Activated T-helper 1 cell treated with anti-CD3 and anti-CD28 coated beads, Interleukin-12 subunit alpha, Interleukin-12 subunit beta, Interleukin-2, Interleukin-4 antibody, amounts not matched to agents 30 ng/mL and 10 ng/mL and 1 ng/mL, durations not matched to agents 14 hours and 24 hours and 36 hours (primary cell): ENCODE measurements around the gene HSPB6. TPM values are rescaled to one million over a fixed set of nuclear protein-coding genes. Genes with fewer than 3 reads are reported as not detected.

Experiments
- DNase-seq: peaks from one replicate; pipeline ENCODE4 v3.0.0; 2021; ENCODE audit warnings: low spot score
- H3K27ac Mint-ChIP-seq: one replicate; pipeline ENCODE4 v1.8.0; 2021; ENCODE audit warnings: mild to moderate bottlenecking, mixed read lengths
- H3K27me3 Mint-ChIP-seq: one replicate; pipeline ENCODE4 v1.8.0; 2022; ENCODE audit warnings: mild to moderate bottlenecking, moderate library complexity, mixed read lengths; ENCODE audit not compliant: insufficient read depth
- H3K36me3 Mint-ChIP-seq: one replicate; pipeline ENCODE4 v1.8.0; 2021; ENCODE audit warnings: low read depth, mixed read lengths
- H3K4me1 Mint-ChIP-seq: one replicate; pipeline ENCODE4 v1.8.0; 2021; ENCODE audit warnings: low read depth, mixed read lengths
- H3K4me3 Mint-ChIP-seq: one replicate; pipeline ENCODE4 v1.8.0; 2021; ENCODE audit warnings: mild to moderate bottlenecking, moderate library complexity, mixed read lengths
- H3K9me3 Mint-ChIP-seq: one replicate; pipeline ENCODE4 v1.8.0; 2021; ENCODE audit warnings: mixed read lengths
- intact Hi-C: fragments of 100-400 bp; cut with micrococcal nuclease; formaldehyde crosslinking; loops from one replicate; pipeline ENCODE4 v1.15.1; 2024
- total RNA-seq: library from RNA; stranded (reverse); gene quantifications from 2 replicates; pipeline ENCODE4 v1.2.3, GENCODE V29; 2022

HSPB6 gene
- total RNA-seq, 1 donor from 2014 or later, result not detected

DNA sequence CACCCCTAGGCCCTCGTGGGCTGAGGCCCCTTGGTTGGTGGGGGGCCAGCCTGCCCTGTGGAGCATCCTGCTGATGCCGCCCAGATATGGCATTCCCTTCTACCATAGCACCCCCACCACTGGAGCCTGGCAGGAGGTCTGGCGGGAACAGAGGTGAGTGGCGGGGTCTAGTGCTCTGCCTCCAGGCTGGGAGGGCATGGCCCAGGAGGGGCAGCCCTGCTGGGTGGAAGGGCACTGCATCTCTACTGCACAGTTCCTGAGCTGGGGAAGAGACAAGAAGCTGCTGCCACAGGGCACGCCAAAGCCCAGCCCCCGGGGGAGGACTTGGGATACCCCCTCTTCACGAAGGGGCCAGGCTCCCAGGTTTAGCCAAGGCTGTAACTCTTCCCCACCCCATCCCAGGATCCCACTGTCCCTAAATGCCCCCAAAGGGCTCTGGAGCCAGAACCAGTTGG lies 41.4 kb downstream of the HSPB6 start:
- Mint-ChIP-seq H3K4me1 (peaks cover 64% of the 10 kb centered on the region), H3K4me3 (peak overlapping the region; percentile 99), H3K36me3 (peaks cover 31% of the 10 kb centered on the region), H3K27ac (peak overlapping the region; percentile 98), H3K9me3 (no peaks in the 10 kb centered on the region), H3K27me3 (no peaks in the 10 kb centered on the region)
- DNase-seq, result no peak
- intact Hi-C loops, result loop anchor here (5.0 kb wide), 2 partner anchors 168 to 297 kb away; partner anchors contain the start of genes ALKBH6 and TMEM147

- H3K4me1 Mint-ChIP-seq, result peaks cover 64% of the 10 kb centered on the region
Measured at GRCh38 chr19:35714601-35715354, 42.1 kb downstream of the HSPB6 start.

DNA sequence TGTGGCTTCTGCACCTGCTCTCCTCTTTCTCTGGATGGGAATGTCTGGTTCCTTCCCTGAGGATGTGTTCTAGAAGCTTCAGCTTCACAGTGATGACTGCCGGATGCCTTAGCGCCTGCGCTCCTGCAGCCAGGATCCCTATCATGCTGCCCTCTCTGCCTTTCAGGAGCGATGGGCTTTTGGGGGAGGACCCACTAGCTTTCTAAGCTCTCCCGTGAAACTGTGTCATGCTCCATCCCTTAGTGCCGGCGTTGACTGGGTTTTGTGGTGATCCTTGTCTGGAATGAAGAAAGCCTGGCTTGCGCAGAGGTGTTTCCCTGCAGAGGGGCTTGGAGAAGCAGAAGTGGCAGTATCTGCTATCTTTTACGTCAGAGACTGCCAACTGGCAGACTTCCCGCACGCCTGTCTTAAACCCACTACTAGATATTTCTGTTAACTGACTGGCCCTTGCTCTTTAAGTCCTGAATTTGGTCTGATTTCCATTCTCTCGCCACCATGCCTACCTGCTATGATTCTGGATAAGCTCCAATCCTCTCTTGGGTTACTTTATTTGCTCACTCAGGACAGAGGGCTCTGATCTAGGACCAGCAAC lies 42.8 kb downstream of the HSPB6 start:
- no peaks in the 10 kb centered on the region for H3K27me3 Mint-ChIP-seq
- H3K36me3 Mint-ChIP-seq, result peaks cover 25% of the 10 kb centered on the region
- H3K4me1 Mint-ChIP-seq, result peaks cover 57% of the 10 kb centered on the region
- no peak for DNase-seq
- peak overlapping the region; percentile 95 for H3K27ac Mint-ChIP-seq
- intact Hi-C loops, result loop anchor here (1.0 kb wide), 1 partner anchor 217 kb away; no protein-coding TSS in a partner anchor
- H3K9me3 Mint-ChIP-seq, result no peaks in the 10 kb centered on the region
- peak overlapping the region; percentile 99 for H3K4me3 Mint-ChIP-seq

More at GRCh38 chr19:35714601-35715354, 42.1 kb downstream of the HSPB6 start:
- peaks cover 28% of the 10 kb centered on the region for H3K36me3 Mint-ChIP-seq
- intact Hi-C loops, result loop anchor here (5.0 kb wide), 2 partner anchors 167 to 298 kb away; partner anchors contain the start of genes ALKBH6 and TMEM147
- peak overlapping the region; percentile 95 for H3K27ac Mint-ChIP-seq
- no peaks in the 10 kb centered on the region for H3K9me3 Mint-ChIP-seq
- H3K27me3 Mint-ChIP-seq, result no peaks in the 10 kb centered on the region
- DNase-seq, result no peak
- H3K4me3 Mint-ChIP-seq, result peak overlapping the region; percentile 99

DNA sequence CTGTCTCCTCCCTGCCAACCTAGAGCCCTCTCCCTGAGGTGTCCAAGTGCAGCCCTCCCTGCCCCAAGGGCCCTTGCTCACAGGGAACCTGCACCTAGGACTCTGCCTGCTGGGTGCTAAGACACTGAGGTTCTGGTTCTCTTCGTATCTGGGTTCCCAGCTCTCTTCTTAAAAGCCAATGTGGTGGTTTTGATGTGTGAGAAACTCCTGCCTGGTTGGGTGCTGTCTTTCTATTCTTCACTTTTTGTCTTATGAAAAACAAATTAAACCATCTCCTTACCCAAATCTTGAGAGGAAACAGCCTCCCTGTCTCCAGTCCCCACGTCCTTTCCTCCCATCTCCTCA lies 43.4 kb downstream of the HSPB6 start:
- peaks cover 25% of the 10 kb centered on the region for H3K36me3 Mint-ChIP-seq
- intact Hi-C loops, result loop anchor here (1.0 kb wide), 1 partner anchor 218 kb away; no protein-coding TSS in a partner anchor
- peaks cover 53% of the 10 kb centered on the region for H3K4me1 Mint-ChIP-seq
- no peaks in the 10 kb centered on the region for H3K9me3 Mint-ChIP-seq
- DNase-seq, result no peak
- H3K27ac Mint-ChIP-seq, result peak overlapping the region; percentile 95
- no peaks in the 10 kb centered on the region for H3K27me3 Mint-ChIP-seq
- H3K4me3 Mint-ChIP-seq, result peak overlapping the region; percentile 99

DNA sequence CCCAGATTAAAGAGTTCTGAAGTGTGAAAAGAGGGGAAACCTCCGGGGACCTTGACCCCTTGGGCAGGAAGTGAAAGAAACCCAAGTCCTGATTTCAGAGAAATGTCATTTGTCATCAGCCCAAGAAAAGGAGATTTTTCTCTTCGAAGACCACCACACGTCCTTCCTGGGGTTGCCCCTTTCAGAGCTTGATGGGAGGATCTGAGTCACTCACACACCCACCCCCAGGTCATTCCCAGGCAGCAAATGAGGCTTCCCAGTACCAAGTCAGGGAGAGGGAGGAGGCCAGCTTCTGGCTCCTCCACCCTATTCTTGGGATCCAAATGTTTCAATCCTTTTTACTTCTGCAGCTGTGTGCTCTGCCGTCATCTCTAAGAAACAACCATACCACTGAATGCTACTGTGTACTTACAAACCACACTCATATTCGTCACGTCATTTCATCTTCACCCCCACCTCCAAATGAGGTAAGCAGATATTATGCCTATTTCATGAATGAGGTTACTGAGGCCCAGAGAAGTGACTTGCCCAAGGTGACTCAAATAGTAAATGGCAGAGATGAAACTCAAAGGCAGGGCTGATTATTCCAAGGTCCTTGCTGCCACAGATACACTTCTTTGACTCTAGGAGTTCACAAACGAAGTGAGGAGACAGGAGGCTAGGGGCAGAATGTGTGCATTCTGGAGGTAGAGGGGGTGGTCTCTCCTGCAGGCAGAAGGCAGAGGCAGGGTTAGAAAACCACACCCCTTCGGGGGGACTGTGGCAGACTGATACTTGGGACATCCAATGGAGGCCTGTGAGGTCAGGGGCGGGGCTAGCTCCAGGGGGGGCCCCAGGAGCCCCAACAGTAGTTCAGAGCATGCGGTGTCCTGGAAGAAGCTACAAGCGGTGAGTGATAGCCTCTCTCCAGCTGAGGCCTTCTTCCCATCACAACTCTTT lies 44.0 kb downstream of the HSPB6 start:
- Mint-ChIP-seq H3K4me3 (peak overlapping the region; percentile 99), H3K4me1 (peaks cover 53% of the 10 kb centered on the region), H3K9me3 (no peaks in the 10 kb centered on the region), H3K27ac (peak overlapping the region; percentile 95), H3K36me3 (peaks cover 25% of the 10 kb centered on the region), H3K27me3 (no peaks in the 10 kb centered on the region)
- intact Hi-C loops, result loop anchor here (1.0 kb wide), 1 partner anchor 218 kb away; no protein-coding TSS in a partner anchor
- DNase-seq, result peak; percentile 64

- DNase-seq, result peak; percentile 63
- Mint-ChIP-seq H3K9me3 (no peaks in the 10 kb centered on the region), H3K4me1 (peaks cover 46% of the 10 kb centered on the region), H3K27ac (peak overlapping the region; percentile 95), H3K36me3 (peaks cover 18% of the 10 kb centered on the region), H3K27me3 (no peaks in the 10 kb centered on the region), H3K4me3 (peak overlapping the region; percentile 63)
- intact Hi-C loops, result loop anchor here (1.0 to 2.0 kb wide), 3 partner anchors 9 to 188 kb away; no protein-coding TSS in a partner anchor
Measured at GRCh38 chr19:35710784-35711723, 45.8 kb downstream of the HSPB6 start.

GRCh38 chr19:35708391-35708790 lies 48.4 kb downstream of the HSPB6 start:
- Mint-ChIP-seq H3K4me1 (peaks cover 30% of the 10 kb centered on the region), H3K4me3 (no peak overlapping the region), H3K27me3 (no peaks in the 10 kb centered on the region), H3K9me3 (no peaks in the 10 kb centered on the region), H3K36me3 (peaks cover 2% of the 10 kb centered on the region), H3K27ac (no peak overlapping the region)
- no peak for DNase-seq
- intact Hi-C loops, result no loop called here

Other genes with a start within 250 kb of the HSPB6 start
- not detected in 2 replicates for gene DMKN, start 243.4 kb downstream of the HSPB6 start, total RNA-seq
- gene SBSN, start 228.7 kb downstream of the HSPB6 start, total RNA-seq, result not detected in 2 replicates
- gene GAPDHS, start 223.6 kb downstream of the HSPB6 start, total RNA-seq, result not detected in 2 replicates
- 122 and 123 TPM in 2 replicates for gene TMEM147, start 211.4 kb downstream of the HSPB6 start, total RNA-seq
- gene ATP4A, start 193.4 kb downstream of the HSPB6 start, total RNA-seq, result not detected in 2 replicates
- not detected in 2 replicates for gene PMIS2, start 170.9 kb downstream of the HSPB6 start, total RNA-seq
- 41.0 and 48.4 TPM in 2 replicates for gene HAUS5, start 144.3 kb downstream of the HSPB6 start, total RNA-seq
- gene RBM42, start 128.0 kb downstream of the HSPB6 start, total RNA-seq, result 105 and 118 TPM in 2 replicates
- 0.98 and 1.0 TPM in 2 replicates for gene ETV2, start 115.3 kb downstream of the HSPB6 start, total RNA-seq
- gene COX6B1, start 108.7 kb downstream of the HSPB6 start, total RNA-seq, result 434 and 451 TPM in 2 replicates
- gene UPK1A, start 90.5 kb downstream of the HSPB6 start, total RNA-seq, result 0.41 and 0.51 TPM in 2 replicates
- gene ZBTB32, start 52.5 kb downstream of the HSPB6 start, total RNA-seq, result 126 TPM in 2 replicates
- 61.9 and 65.2 TPM in 2 replicates for gene KMT2B, start 39.0 kb downstream of the HSPB6 start, total RNA-seq
- gene IGFLR1, start 14.6 kb downstream of the HSPB6 start, total RNA-seq, result 105 and 106 TPM in 2 replicates
- gene U2AF1L4, start 11.6 kb downstream of the HSPB6 start, total RNA-seq, result 28.1 and 29.7 TPM in 2 replicates
- gene PSENEN, start 11.4 kb downstream of the HSPB6 start, total RNA-seq, result 50.6 and 54.6 TPM in 2 replicates
- 9.3 and 9.8 TPM in 2 replicates for gene LIN37, start 8.5 kb downstream of the HSPB6 start, total RNA-seq
- gene PROSER3, start 1.1 kb upstream of the HSPB6 start, total RNA-seq, result 39.5 and 45.1 TPM in 2 replicates
- 24.5 and 25.8 TPM in 2 replicates for gene ARHGAP33, start 18.5 kb upstream of the HSPB6 start, total RNA-seq
- gene PRODH2, start 55.8 kb upstream of the HSPB6 start, total RNA-seq, result not detected in 2 replicates
- gene NPHS1, start 95.5 kb upstream of the HSPB6 start, total RNA-seq, result 0.05 TPM in 1 of 2 replicates, not detected in the other
- gene KIRREL2, start 99.9 kb upstream of the HSPB6 start, total RNA-seq, result 1.7 TPM in 2 replicates
- gene APLP1, start 111.5 kb upstream of the HSPB6 start, total RNA-seq, result 2.3 and 2.4 TPM in 2 replicates
- gene NFKBID, start 143.5 kb upstream of the HSPB6 start, total RNA-seq, result 163 and 164 TPM in 2 replicates
- 58.5 and 62.2 TPM in 2 replicates for gene HCST, start 145.5 kb upstream of the HSPB6 start, total RNA-seq
- gene TYROBP, start 151.3 kb upstream of the HSPB6 start, total RNA-seq, result not detected in 2 replicates
- gene LRFN3, start 179.3 kb upstream of the HSPB6 start, total RNA-seq, result 11.6 and 13.6 TPM in 2 replicates
- 21.2 and 24.5 TPM in 2 replicates for gene SDHAF1, start 238.2 kb upstream of the HSPB6 start, total RNA-seq